BLaER1 treated with 17β-estradiol and CSF1 and Interleukin-3, amounts not matched to agents 10 nM and 100 nM (cell line): ENCODE data around the gene IL18R1.

Source experiments
- H3K27ac ChIP-seq, 11 experiments: shearing (Covaris generic); formaldehyde crosslinking; 2 replicates each; pipeline ENCODE4 v1.8.1; 2022
- H3K27me3 ChIP-seq, 11 experiments: shearing (Covaris generic); formaldehyde crosslinking; 2 replicates each; pipeline ENCODE4 v1.8.1; 2022
- H3K36me3 ChIP-seq, 11 experiments: shearing (Covaris generic); formaldehyde crosslinking; 2 replicates each; pipeline ENCODE4 v1.8.1; 2022
- H3K4me1 ChIP-seq, 10 experiments: shearing (Covaris generic); formaldehyde crosslinking; 2 replicates each; pipeline ENCODE4 v1.8.1; 2022
- H3K4me2 ChIP-seq, 11 experiments: shearing (Covaris generic); formaldehyde crosslinking; 2 replicates each; pipeline ENCODE4 v1.8.1; 2022
- H3K4me3 ChIP-seq, 10 experiments: shearing (Covaris generic); formaldehyde crosslinking; 2 replicates each; pipeline ENCODE4 v1.8.1; 2022
- H3K9ac ChIP-seq, 11 experiments: shearing (Covaris generic); formaldehyde crosslinking; 2 replicates each; pipeline ENCODE4 v1.8.1; 2022
- H3K9me3 ChIP-seq, 11 experiments: shearing (Covaris generic); formaldehyde crosslinking; replicated peaks in 1 of 11; 2 replicates each; pipeline ENCODE4 v1.8.1; 2022
- H4K20me1 ChIP-seq, 11 experiments: shearing (Covaris generic); formaldehyde crosslinking; 2 replicates each; pipeline ENCODE4 v1.8.1; 2022
- Cebpa-rat ChIP-seq, 11 experiments: shearing (Covaris generic); IDR thresholded peaks; 2 replicates each; pipeline ENCODE4 v1.8.1; 2022

The IL18R1 gene

DNA sequence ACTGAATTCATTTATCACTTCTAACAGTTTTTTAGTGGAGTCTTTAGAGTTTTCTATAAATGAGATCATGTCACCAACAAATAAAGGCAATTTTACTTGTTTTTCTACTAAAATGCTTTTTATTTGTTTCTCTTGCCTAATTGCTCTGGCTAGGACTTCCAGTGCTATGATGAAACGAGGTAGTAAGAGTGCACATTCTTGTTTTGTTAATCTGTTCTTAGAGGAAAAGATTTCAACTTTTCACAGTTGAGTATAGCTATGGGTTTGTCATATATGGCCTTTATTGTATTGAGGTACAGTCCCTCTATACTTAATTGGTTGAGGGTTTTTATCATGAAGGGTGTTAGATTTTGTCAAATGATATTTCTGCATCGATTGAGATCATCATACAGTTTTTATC is 73.0 kb downstream of the IL18R1 start:
- H3K4me1 ChIP-seq = peaks cover 0 to 20% (median 12%) of the 10 kb centered on the region in 10 experiments; a peak in 11 of 20 replicates
- H3K27me3 ChIP-seq = no peaks in the 10 kb centered on the region
- H3K9me3 ChIP-seq = 0 out of 22 replicates have a peak, but pooled peaks cover 0 to 6% (median 0%) of the 10 kb centered on the region in 11 experiments
- H3K27ac ChIP-seq = no peak overlapping the region
- no peak overlapping the region for H3K4me2 ChIP-seq
- H3K9ac ChIP-seq = no peak overlapping the region
- no peak overlapping the region for H3K4me3 ChIP-seq
- TF ChIP-seq Cebpa-rat (IDR thresholded peaks at IDR 0.05) = no peak
- no peaks in the 10 kb centered on the region for H4K20me1 ChIP-seq
- no peaks in the 10 kb centered on the region for H3K36me3 ChIP-seq

DNA sequence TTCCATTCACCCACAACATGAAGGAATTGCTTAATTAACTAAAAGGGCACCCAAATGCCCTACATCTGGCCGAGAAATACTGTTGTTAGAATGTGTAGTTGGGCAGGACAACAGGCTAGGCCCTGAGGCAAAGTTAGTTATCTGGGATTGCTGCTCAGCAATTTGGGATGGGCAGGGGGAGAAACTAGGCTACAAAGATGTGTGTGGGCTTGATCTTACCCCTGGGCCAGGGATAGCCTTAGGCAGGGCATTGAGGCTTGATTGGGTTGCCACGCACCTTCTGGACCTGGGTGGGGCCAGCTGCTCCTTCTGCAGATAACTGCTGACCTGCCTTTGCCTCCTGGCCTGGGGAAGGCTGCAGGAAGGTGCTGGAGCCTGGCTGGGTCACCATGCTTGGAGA is 76.8 kb downstream of the IL18R1 start:
- Histone ChIP-seq H3K36me3 (no peaks in the 10 kb centered on the region), H3K27ac (no peak overlapping the region), H3K4me3 (no peak overlapping the region), H3K9me3 (0 out of 22 replicates have a peak, but pooled peaks cover 0 to 6% (median 0%) of the 10 kb centered on the region in 11 experiments), H4K20me1 (no peaks in the 10 kb centered on the region), H3K9ac (no peak overlapping the region), H3K27me3 (no peaks in the 10 kb centered on the region), H3K4me1 (peaks cover 22 to 31% (median 25%) of the 10 kb centered on the region in 10 experiments), H3K4me2 (no peak overlapping the region)
- TF ChIP-seq Cebpa-rat (IDR thresholded peaks at IDR 0.05) = no peak

DNA sequence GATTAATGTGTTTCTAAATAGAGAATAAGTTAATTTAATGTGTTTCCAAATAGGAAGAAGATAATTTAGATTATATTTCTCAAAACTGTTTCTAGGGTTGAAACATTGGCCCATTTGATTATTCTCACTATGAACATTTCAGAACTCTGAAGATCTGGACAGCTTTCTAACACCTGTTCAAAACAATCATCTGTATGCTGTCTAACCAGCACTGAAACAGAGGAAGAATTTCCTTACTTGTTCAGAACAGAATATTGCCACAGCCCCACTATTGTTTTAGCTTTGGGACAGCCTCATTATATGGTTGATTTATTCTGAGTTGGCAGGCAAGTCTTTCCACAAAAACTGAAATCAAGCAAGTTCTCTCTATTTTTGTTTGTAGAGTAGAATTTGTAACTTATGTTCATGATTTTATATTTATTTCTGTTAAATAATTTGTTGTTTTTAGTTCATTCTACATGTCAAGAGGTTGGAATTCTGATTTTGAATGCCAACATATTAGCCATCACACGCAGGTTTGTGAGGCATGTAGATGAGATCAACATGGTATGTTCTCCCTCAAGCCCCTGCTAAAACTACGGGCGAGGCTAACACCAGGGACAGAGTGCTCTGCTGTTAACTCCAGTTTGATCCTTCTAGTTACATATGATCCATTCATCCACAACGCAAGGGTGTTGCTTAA is 78.5 kb downstream of the IL18R1 start:
- no peak overlapping the region for H3K27ac ChIP-seq
- no peaks in the 10 kb centered on the region for H3K27me3 ChIP-seq
- TF ChIP-seq Cebpa-rat (IDR thresholded peaks at IDR 0.05) = no peak
- H3K9me3 ChIP-seq = 0 out of 22 replicates have a peak, but pooled peaks cover 0 to 6% (median 0%) of the 10 kb centered on the region in 11 experiments
- H3K4me2 ChIP-seq = no peak overlapping the region
- H3K36me3 ChIP-seq = no peaks in the 10 kb centered on the region
- H4K20me1 ChIP-seq = no peaks in the 10 kb centered on the region
- H3K4me1 ChIP-seq = peaks cover 38 to 49% (median 42%) of the 10 kb centered on the region in 10 experiments
- H3K9ac ChIP-seq = no peak overlapping the region
- H3K4me3 ChIP-seq = no peak overlapping the region

DNA sequence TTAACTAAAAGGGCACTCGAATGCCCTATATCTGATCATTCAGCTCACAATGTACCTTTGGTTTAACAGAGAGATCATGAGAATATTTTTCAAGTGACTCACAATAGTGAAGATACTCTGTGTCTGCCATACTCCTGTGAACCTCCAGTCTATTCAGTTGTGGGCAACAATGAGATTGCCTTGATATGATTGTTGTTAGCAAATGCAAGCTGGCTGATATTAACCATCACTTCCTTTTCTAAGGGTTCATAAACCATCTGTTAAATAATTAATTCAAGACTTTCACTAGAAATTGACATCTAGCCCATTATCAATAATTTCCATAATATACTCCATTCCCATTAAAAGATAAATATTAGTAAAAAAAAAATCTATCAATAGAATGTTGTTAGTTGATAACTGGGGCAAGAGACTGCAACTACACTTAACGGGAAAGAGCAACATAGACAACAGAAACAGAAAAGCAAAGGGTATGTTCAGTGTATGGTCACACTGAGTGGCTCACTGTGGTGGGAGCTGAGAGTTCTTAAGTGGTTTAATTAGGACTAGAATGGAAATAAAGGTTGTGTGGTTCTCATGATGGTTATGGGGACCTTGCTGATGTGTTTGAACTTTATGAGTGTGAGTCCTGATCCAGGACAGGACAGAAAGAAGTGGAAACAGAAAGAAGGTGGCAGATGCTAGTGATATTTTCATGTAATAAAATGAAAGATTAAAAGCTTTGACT is 79.2 kb downstream of the IL18R1 start:
- H3K4me2 ChIP-seq = peak overlapping the region; percentile 67 to 87 (median 75); a peak in 18 of 22 replicates
- no peak for TF ChIP-seq Cebpa-rat (IDR thresholded peaks at IDR 0.05)

DNA sequence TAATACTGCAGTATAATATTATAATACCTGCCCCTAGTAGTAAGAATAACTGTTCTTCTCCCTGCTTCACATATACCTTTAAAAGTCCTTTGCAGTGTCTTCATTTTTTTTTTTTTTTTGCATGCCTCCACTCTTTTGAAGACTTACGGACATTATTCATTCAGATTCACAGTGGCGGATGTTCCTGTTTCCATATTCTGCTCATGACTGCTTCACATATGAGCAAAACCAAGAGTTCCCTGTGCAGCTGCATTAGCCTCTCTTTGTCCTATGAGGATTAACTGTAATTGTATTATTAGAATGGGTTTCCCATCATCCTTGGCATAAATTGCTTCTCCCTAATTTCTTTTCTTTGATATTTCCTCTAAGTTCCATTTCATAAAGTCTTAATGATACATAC is 80.1 kb downstream of the IL18R1 start:
- Histone ChIP-seq H3K27ac (peak overlapping the region in 9 of 11 experiments; percentile 24 to 63 (median 40); a peak in 12 of 22 replicates), H3K4me2 (peak overlapping the region; percentile 67 to 87 (median 75)), H3K9ac (peak overlapping the region in 2 of 11 experiments; percentile 34 to 48; a peak in 2 of 22 replicates), H3K4me3 (no peak overlapping the region), H3K27me3 (no peaks in the 10 kb centered on the region), H3K4me1 (peaks cover 38 to 53% (median 43%) of the 10 kb centered on the region in 10 experiments), H3K36me3 (no peaks in the 10 kb centered on the region), H3K9me3 (0 out of 22 replicates have a peak, but pooled peaks cover 0 to 6% (median 0%) of the 10 kb centered on the region in 11 experiments), H4K20me1 (no peaks in the 10 kb centered on the region)
- no peak for TF ChIP-seq Cebpa-rat (IDR thresholded peaks at IDR 0.05)

More for the DNA sequence above, 79.2 kb downstream of the IL18R1 start:
- H3K9ac ChIP-seq = no peak overlapping the region
- H4K20me1 ChIP-seq = no peaks in the 10 kb centered on the region
- H3K9me3 ChIP-seq = 0 out of 22 replicates have a peak, but pooled peaks cover 0 to 6% (median 0%) of the 10 kb centered on the region in 11 experiments
- no peaks in the 10 kb centered on the region for H3K27me3 ChIP-seq
- peaks cover 38 to 53% (median 43%) of the 10 kb centered on the region in 10 experiments for H3K4me1 ChIP-seq
- no peak overlapping the region for H3K4me3 ChIP-seq
- H3K27ac ChIP-seq = no peak overlapping the region
- H3K36me3 ChIP-seq = no peaks in the 10 kb centered on the region

DNA sequence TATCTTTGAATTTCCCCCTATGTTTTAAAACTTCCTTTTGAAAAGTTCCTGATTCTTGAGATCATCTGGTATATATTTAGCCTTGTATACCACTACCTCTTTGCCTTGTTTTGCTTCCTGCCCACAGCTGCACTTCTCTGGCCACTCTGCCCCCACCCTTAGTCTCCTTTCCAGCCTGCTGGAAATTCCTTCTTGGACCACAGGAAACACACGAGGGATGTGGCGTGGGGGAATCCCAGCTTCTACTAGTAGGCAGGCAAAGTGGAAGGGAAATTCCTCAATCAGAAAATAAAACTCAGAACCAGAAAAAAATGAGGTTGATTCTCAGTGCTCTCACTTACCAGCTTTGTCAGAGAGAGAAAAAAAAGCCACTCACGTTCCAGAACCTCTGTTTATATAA is 80.7 kb downstream of the IL18R1 start:
- Histone ChIP-seq H3K9me3 (0 out of 22 replicates have a peak, but pooled peaks cover 0 to 6% (median 0%) of the 10 kb centered on the region in 11 experiments), H4K20me1 (no peaks in the 10 kb centered on the region), H3K4me3 (no peak overlapping the region), H3K27me3 (no peaks in the 10 kb centered on the region), H3K9ac (peak overlapping the region in 3 of 11 experiments; percentile 34 to 48 (median 42); a peak in 3 of 22 replicates), H3K4me2 (peak overlapping the region; percentile 67 to 87 (median 75)), H3K4me1 (peaks cover 38 to 53% (median 43%) of the 10 kb centered on the region in 10 experiments), H3K36me3 (no peaks in the 10 kb centered on the region), H3K27ac (peak overlapping the region in 10 of 11 experiments; percentile 24 to 63 (median 43); a peak in 14 of 22 replicates)
- no peak for TF ChIP-seq Cebpa-rat (IDR thresholded peaks at IDR 0.05)

DNA sequence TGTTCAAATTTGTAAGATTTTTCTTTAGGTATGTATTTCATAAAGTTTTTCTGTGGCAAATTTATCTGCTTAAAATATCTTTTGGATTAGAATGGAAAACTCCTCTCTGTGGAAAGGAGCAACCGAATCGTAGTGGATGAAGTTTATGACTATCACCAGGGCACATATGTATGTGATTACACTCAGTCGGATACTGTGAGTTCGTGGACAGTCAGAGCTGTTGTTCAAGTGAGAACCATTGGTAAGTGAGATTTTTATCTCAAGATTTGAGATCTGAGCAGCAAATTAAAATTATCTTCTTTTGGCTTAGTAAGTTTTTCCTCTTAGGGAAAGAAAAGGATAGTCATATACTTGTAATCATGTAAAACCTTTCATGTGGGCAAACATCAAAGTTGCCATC is 81.5 kb downstream of the IL18R1 start:
- no peaks in the 10 kb centered on the region for H4K20me1 ChIP-seq
- H3K4me2 ChIP-seq = peak overlapping the region in 10 of 11 experiments; percentile 13 to 87 (median 72); a peak in 20 of 22 replicates
- TF ChIP-seq Cebpa-rat (IDR thresholded peaks at IDR 0.05) = no peak
- peaks cover 38 to 53% (median 43%) of the 10 kb centered on the region in 10 experiments for H3K4me1 ChIP-seq
- H3K36me3 ChIP-seq = no peaks in the 10 kb centered on the region
- 0 out of 22 replicates have a peak, but pooled peaks cover 0 to 4% (median 0%) of the 10 kb centered on the region in 11 experiments for H3K9me3 ChIP-seq
- no peak overlapping the region for H3K9ac ChIP-seq
- H3K4me3 ChIP-seq = no peak overlapping the region
- H3K27ac ChIP-seq = 0 out of 22 replicates have a peak overlapping the region, but pooled peaks of 1 of the 11 experiments have one; percentile 6
- H3K27me3 ChIP-seq = no peaks in the 10 kb centered on the region

DNA sequence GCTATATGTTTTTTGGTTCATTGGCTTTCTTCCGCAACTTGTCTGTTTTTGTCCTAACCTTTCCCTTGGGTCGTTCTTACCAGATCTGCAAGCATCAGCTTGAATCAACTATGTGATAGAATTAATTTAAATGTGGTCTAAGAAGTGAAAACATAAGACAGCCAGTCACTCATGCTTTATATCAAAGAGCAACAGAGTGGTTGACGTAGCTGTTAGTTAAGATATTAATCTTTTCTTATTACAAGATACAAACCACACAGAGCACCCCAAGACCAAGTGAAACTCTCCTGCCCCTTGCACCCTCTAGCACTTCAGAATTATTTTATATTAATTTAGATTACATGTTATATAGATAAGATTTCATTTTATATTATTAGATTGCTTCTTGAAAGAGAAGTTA is 82.5 kb downstream of the IL18R1 start:
- Histone ChIP-seq H4K20me1 (no peaks in the 10 kb centered on the region), H3K4me3 (no peak overlapping the region), H3K4me1 (peaks cover 38 to 56% (median 43%) of the 10 kb centered on the region in 10 experiments), H3K27me3 (no peaks in the 10 kb centered on the region), H3K27ac (peak overlapping the region in 1 of 11 experiments; percentile 12; a peak in 1 of 22 replicates), H3K9me3 (0 out of 22 replicates have a peak, but pooled peaks cover 0 to 3% (median 0%) of the 10 kb centered on the region in 11 experiments), H3K4me2 (peak overlapping the region in 10 of 11 experiments; percentile 35 to 82 (median 68); a peak in 20 of 22 replicates), H3K36me3 (no peaks in the 10 kb centered on the region), H3K9ac (no peak overlapping the region)
- no peak for TF ChIP-seq Cebpa-rat (IDR thresholded peaks at IDR 0.05)

DNA sequence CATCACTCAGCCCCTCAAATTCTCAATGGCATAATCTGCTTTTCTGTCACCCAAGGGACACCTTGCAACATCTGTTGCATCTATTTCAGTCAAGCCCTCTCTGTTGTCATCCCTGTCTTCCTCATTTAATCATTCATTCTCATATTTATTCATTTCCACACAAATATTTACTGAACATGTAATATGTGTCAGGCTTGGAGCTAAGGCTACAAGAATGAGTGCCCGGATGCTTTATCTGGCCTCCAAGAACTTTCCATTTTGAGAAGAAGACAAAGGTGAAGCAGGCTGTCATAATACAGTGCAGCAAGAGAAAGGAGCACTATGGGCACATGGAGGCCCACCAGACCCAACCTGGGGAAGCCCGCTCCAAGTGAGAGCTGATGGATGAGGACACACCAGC is 83.0 kb downstream of the IL18R1 start:
- Histone ChIP-seq H3K4me2 (peak overlapping the region in 10 of 11 experiments; percentile 35 to 82 (median 68); a peak in 19 of 22 replicates), H3K27ac (peak overlapping the region in 1 of 11 experiments; percentile 43; a peak in 1 of 22 replicates)

More for the DNA sequence above, 83.0 kb downstream of the IL18R1 start:
- H3K27me3 ChIP-seq = no peaks in the 10 kb centered on the region
- no peak for TF ChIP-seq Cebpa-rat (IDR thresholded peaks at IDR 0.05)
- H3K4me1 ChIP-seq = peaks cover 38 to 57% (median 43%) of the 10 kb centered on the region in 10 experiments
- no peaks in the 10 kb centered on the region for H3K36me3 ChIP-seq
- H3K9ac ChIP-seq = no peak overlapping the region
- H3K4me3 ChIP-seq = no peak overlapping the region
- no peaks in the 10 kb centered on the region for H3K9me3 ChIP-seq
- no peaks in the 10 kb centered on the region for H4K20me1 ChIP-seq
